ENCODE measurements around the gene THSD4. TPM values are rescaled to one million over a fixed set of nuclear protein-coding genes. Genes with fewer than 3 reads are reported as not detected.

The THSD4 gene
- total and polyA plus RNA-seq, 2 of the 8 experiments (the other 6 are each of a cell fraction or from before 2014, with no cell fraction given): 2.5 to 6.2 TPM

DNA sequence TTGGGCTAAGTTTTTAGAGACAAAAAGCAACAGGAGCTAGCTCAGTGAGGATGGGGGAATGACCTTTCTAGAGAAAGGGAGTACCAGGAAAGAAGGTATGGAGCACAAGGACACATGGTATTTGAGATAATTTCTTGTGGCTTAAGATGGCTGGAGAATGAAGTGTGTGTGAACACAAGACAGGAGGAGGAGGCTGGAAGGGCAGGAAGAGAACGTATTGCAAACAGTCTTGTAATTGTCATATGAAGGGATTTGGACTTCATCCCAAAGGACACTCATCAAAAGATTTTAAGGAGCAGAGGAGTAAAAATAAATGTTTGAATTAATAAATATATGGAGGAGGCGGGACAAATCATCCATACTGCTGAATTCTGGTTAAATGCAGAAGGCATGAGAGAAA lies 426.5 kb downstream of the THSD4 start (continued):
- TF ChIP-seq EGR1 (IDR thresholded peaks at IDR 0.05; ENCODE audit: borderline replicate concordance, low read depth, low read length) (no peak), PHF8 (conservative IDR thresholded peaks at IDR 0.05; ENCODE audit: low read depth, low read length) (no peak), NANOG (IDR thresholded peaks at IDR 0.05; ENCODE audit: insufficient read depth, low read depth, low read length, poor library complexity, severe bottlenecking) (no peak), SP2 (IDR thresholded peaks at IDR 0.05; ENCODE audit: low read length) (no peak)

Measured in H1 (cell line).